ENCODE results near the gene VAMP5. TPM values are rescaled to one million over a fixed set of nuclear protein-coding genes. Genes with fewer than 3 reads are reported as not detected.
"Not testable (repeated sequence)": the region's sequence is repeated elsewhere in the genome, so short reads cannot be mapped to it uniquely, and the experiment has no call there.

The VAMP5 gene
- total RNA-seq, 1 donor from 2014 or later, result 31.7 TPM

DNA sequence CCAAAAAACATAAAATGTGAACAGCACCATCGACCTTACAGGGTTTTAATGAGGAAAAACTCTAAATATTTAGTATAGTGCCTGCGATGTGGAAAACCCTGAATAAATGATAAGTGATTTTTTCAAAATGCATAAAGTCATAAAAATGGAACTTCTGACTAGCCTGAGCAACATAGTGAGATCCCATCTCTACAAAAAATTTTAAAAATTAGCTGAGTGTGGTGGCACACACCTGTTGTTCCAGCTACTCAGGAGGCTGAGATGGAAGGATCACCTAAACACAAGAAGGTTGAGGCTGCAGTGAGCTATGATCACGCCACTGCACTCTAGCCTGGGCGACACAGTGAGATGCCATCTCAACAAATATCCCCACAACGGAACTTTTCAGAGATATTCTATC lies 27.1 kb upstream of the VAMP5 start:
- DNase-seq (ENCODE audit: low spot score), result no peak
- Mint-ChIP-seq H3K36me3 (ENCODE audit: low read depth) (peaks cover 20% of the 10 kb centered on the region), H3K27me3 (ENCODE audit: insufficient read depth) (no peaks in the 10 kb centered on the region), H3K9me3 (no peaks in the 10 kb centered on the region), H3K4me3 (no peak overlapping the region), H3K4me1 (ENCODE audit: low read depth) (peaks cover 32% of the 10 kb centered on the region), H3K27ac (no peak overlapping the region)
- intact Hi-C loops (cut with micrococcal nuclease), result no loop called here

DNA sequence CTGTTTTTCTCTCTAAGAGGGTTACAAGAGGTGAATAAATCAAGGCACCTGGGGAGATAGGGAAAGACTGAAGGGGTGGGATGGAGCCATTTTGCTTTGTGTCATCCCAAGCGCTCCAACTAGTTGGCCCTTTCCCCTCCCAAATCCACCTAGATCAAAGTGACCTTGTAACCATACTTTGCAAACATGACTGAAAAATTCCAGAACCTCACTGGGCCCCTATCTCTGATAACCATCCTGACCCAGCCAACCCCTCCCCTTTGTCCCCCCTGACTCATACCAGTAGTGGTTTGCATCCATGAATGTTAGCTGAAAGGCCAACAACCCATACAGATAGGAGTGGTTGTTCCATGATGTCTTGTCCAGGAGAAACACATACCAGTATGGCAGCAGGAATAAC lies 26.1 kb upstream of the VAMP5 start:
- H3K4me1 Mint-ChIP-seq (ENCODE audit: low read depth), result peaks cover 27% of the 10 kb centered on the region
- no peak overlapping the region for H3K4me3 Mint-ChIP-seq
- no peaks in the 10 kb centered on the region for H3K27me3 Mint-ChIP-seq (ENCODE audit: insufficient read depth)
- no peak overlapping the region for H3K27ac Mint-ChIP-seq
- intact Hi-C loops (cut with micrococcal nuclease), result no loop called here
- H3K36me3 Mint-ChIP-seq (ENCODE audit: low read depth), result peaks cover 17% of the 10 kb centered on the region
- no peaks in the 10 kb centered on the region for H3K9me3 Mint-ChIP-seq
- DNase-seq (ENCODE audit: low spot score), result no peak

DNA sequence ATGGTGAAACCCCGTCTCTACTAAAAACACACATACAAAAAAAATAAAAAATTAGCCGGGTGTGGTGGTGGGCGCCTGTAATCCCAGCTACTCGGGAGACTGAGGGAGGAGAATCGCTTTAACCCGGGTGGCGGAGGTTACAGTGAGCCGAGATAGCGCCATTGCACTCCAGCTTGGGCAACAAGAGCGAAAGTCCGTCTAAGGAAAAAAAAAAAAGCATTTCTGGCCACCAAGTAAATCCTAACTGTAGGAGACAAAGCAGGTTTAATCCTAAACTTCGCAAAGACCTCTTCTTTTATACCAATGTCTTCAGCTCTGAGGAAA lies 23.9 kb upstream of the VAMP5 start:
- not testable (repeated sequence) for DNase-seq (ENCODE audit: low spot score); H3K27me3 Mint-ChIP-seq (ENCODE audit: insufficient read depth); H3K36me3 Mint-ChIP-seq (ENCODE audit: low read depth); H3K9me3 Mint-ChIP-seq
- intact Hi-C loops (cut with micrococcal nuclease), result loop anchor here (2.0 kb wide), 1 partner anchor 56 kb away; the partner anchor contains the start of gene USP39
- H3K4me1 Mint-ChIP-seq (ENCODE audit: low read depth), result peaks cover 36% of the 10 kb centered on the region
- peak overlapping the region; percentile 94 for H3K4me3 Mint-ChIP-seq
- H3K27ac Mint-ChIP-seq, result peak overlapping the region; percentile 81

DNA sequence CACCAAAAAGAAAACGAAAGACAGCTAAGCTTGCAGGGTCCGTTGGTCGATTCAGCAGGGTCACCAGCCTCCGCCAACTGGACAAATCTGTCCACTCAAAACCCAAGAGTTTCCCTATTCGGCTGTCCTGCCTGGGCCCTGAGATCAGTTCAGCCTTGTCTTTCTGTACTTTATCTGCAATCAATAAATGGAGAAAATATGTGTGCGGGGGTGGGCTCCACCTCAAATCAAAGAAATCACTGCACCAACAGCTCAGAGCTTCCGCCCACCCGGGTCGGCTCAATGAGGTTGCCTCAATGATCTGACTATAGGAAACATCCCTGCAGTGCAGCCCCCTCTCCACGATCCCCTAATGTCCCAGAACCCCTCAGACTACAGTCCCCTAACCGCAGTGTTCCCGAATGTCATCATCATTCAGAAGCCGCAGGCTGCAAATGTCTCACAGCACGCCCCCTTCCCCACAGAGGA lies 23.4 kb upstream of the VAMP5 start:
- no peak for DNase-seq (ENCODE audit: low spot score)
- intact Hi-C loops (cut with micrococcal nuclease), result loop anchor here (1.0 to 2.0 kb wide), 7 partner anchors 17 to 207 kb away; partner anchors contain the start of genes ELMOD3, MAT2A, RETSAT and RNF181
- no peaks in the 10 kb centered on the region for H3K27me3 Mint-ChIP-seq (ENCODE audit: insufficient read depth)

DNA sequence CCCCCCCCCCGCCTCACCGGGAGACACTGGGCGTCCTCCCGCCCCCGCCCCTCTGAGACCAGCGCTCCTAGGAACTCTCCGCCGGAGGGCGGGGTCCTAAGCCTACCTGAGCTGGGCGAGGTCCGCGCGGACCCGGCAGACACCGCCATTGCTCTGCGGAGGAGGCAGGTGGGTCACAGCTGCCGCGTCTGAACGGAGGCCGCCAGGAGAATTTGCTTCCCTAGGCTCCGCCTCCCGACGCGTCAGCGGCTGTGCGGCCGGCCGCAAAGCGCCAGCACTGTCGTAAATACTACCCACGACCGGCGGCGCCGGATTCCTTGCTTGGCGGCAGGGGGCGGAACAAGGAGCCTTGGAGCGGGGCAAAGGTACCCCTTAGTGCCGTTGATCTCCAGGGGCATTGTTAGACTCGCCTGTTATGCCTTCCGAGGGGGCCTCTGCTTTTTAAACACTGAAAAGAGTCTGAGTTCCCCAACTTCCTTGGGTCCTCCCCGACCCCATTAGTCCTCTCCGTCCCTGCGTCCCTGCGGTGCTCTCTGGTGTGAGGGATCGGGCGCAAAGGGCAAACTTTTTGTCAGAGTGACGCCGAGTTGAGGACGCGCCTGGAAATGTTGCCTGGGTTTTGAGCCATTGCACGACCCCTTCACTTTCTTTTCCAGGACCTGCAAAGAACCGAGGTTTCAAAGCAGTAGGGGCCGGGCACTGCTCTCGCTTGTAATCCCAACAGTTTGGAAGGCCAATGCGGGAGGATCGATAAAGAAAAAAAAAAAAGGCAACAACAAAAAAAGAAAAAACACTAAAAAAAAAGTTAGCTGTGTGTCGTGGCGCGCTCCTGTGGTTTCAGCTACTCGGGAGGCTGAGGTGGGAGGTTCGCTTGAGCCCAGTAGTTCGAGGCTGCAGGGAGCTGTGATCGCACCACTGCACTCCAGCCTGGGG lies 22.7 kb upstream of the VAMP5 start, which contains the start of gene GGCX:
Gene GGCX (minus strand): TSS at position 214 of the 933 bp plus-strand sequence. CDS start 65 bp downstream, at position 149.
- Mint-ChIP-seq H3K9me3 (no peaks in the 10 kb centered on the region), H3K4me3 (peak within 1 kb of the TSS; percentile 94), H3K27me3 (ENCODE audit: insufficient read depth) (no peaks in the 10 kb centered on the region), H3K36me3 (ENCODE audit: low read depth) (peaks cover 5% of the 10 kb centered on the region), H3K4me1 (ENCODE audit: low read depth) (peaks cover 36% of the 10 kb centered on the region), H3K27ac (peak within 1 kb of the TSS; percentile 81)
- peak; percentile 88 for DNase-seq (ENCODE audit: low spot score)
- intact Hi-C loops (cut with micrococcal nuclease), result loop anchor here (1.0 to 2.0 kb wide), 7 partner anchors 17 to 207 kb away; partner anchors contain the start of genes ELMOD3, MAT2A, RETSAT and RNF181

More for the DNA sequence above, 23.4 kb upstream of the VAMP5 start:
- Mint-ChIP-seq H3K36me3 (ENCODE audit: low read depth) (peaks cover 8% of the 10 kb centered on the region), H3K4me1 (ENCODE audit: low read depth) (peaks cover 36% of the 10 kb centered on the region), H3K27ac (peak overlapping the region; percentile 81), H3K4me3 (peak overlapping the region; percentile 94), H3K9me3 (no peaks in the 10 kb centered on the region)

DNA sequence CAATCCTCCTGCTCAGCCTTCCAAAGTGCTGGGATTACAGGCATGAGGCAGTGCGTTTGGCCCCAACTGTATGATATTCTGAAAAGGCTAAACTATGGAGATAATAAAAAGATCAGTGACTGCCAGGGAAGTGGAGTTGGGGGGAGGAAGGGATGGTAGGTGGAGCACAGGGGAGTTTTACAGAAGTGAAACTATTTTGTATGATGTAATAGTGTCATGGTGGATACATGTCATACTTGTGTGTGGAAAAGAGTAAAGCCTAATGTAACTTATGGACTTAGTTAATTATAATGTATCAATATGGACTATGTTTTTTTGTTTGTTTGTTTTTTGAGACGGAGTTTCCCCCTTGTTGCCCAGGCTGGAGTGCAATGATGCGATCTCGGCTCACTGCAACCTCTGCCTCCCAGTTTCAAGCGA lies 20.1 kb upstream of the VAMP5 start:
- Mint-ChIP-seq H3K27me3 (ENCODE audit: insufficient read depth) (peaks cover 3% of the 10 kb centered on the region), H3K36me3 (ENCODE audit: low read depth) (no peaks in the 10 kb centered on the region), H3K9me3 (no peaks in the 10 kb centered on the region), H3K4me3 (no peak overlapping the region), H3K27ac (no peak overlapping the region), H3K4me1 (ENCODE audit: low read depth) (peaks cover 27% of the 10 kb centered on the region)
- intact Hi-C loops (cut with micrococcal nuclease), result no loop called here
- DNase-seq (ENCODE audit: low spot score), result no peak

DNA sequence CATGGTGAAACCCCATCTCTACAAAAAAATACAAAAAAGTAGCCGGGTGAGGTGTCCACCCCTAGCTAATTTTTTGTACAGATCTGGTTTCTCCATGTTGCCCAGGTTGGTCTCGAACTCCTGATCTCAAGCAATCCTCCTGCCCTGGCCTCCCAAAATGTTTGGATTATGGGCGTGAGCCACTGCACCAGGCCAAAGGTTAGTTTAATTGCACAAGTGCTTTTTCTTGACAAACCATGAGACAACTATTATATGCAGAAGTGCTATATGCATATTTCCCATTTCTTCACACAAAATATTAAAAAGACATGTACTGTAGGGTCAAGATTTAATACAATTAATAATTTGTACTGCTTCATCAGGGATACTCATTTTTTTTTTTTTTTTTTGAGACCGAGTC lies 18.0 kb upstream of the VAMP5 start:
- Mint-ChIP-seq H3K36me3 (ENCODE audit: low read depth) (no peaks in the 10 kb centered on the region), H3K4me1 (ENCODE audit: low read depth) (peaks cover 9% of the 10 kb centered on the region)

DNA sequence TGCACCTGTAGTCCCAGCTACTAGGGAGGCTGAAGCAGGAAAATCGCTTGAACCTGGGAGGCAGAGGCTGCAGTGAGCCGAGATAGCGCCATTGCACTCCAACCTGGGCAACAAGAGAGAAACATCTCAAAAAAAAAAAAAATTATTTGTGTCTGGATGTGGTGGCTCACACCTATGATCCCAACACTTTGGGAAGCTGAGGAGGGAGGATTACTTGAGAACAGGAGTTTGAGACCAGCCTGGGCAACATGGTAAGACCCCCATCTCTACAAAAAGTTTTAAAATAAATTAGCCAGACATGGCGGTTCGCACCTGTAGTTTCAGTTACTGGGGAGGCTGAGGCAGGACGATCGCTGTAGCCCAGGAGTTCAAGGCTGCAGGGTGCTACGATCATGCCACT lies 8.5 kb upstream of the VAMP5 start:
- Mint-ChIP-seq H3K27ac (no peak overlapping the region), H3K27me3 (ENCODE audit: insufficient read depth) (peaks cover 13% of the 10 kb centered on the region), H3K4me3 (no peak overlapping the region), H3K36me3 (ENCODE audit: low read depth) (peaks cover 7% of the 10 kb centered on the region), H3K9me3 (no peaks in the 10 kb centered on the region), H3K4me1 (ENCODE audit: low read depth) (peaks cover 35% of the 10 kb centered on the region)
- no peak for DNase-seq (ENCODE audit: low spot score)
- intact Hi-C loops (cut with micrococcal nuclease), result no loop called here

More for the DNA sequence above, 18.0 kb upstream of the VAMP5 start:
- Mint-ChIP-seq H3K27ac (no peak overlapping the region), H3K4me3 (no peak overlapping the region), H3K27me3 (ENCODE audit: insufficient read depth) (peaks cover 17% of the 10 kb centered on the region), H3K9me3 (no peaks in the 10 kb centered on the region)
- DNase-seq (ENCODE audit: low spot score), result no peak
- intact Hi-C loops (cut with micrococcal nuclease), result no loop called here

DNA sequence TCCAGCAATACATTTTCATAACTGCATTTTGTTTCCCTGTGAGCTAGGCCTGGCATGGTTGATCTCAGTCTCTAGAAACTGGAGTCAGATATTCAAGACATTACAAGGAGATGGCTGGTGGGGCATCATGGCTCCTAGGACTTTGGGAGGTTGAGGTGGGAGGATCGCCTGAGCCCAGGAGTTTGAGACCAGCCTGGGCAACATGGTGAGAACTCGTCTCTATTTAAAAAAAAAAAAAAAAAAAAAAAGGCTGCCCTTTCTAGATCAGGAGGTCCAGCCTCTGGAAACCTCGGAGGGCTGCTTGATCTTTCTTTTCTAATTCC lies 7.2 kb upstream of the VAMP5 start:
- no peaks in the 10 kb centered on the region for H3K9me3 Mint-ChIP-seq
- intact Hi-C loops (cut with micrococcal nuclease), result no loop called here
- H3K27ac Mint-ChIP-seq, result peak overlapping the region; percentile 86
- peak overlapping the region; percentile 91 for H3K4me3 Mint-ChIP-seq
- no peak for DNase-seq (ENCODE audit: low spot score)
- H3K4me1 Mint-ChIP-seq (ENCODE audit: low read depth), result peaks cover 35% of the 10 kb centered on the region
- H3K27me3 Mint-ChIP-seq (ENCODE audit: insufficient read depth), result peaks cover 6% of the 10 kb centered on the region
- H3K36me3 Mint-ChIP-seq (ENCODE audit: low read depth), result peaks cover 14% of the 10 kb centered on the region

DNA sequence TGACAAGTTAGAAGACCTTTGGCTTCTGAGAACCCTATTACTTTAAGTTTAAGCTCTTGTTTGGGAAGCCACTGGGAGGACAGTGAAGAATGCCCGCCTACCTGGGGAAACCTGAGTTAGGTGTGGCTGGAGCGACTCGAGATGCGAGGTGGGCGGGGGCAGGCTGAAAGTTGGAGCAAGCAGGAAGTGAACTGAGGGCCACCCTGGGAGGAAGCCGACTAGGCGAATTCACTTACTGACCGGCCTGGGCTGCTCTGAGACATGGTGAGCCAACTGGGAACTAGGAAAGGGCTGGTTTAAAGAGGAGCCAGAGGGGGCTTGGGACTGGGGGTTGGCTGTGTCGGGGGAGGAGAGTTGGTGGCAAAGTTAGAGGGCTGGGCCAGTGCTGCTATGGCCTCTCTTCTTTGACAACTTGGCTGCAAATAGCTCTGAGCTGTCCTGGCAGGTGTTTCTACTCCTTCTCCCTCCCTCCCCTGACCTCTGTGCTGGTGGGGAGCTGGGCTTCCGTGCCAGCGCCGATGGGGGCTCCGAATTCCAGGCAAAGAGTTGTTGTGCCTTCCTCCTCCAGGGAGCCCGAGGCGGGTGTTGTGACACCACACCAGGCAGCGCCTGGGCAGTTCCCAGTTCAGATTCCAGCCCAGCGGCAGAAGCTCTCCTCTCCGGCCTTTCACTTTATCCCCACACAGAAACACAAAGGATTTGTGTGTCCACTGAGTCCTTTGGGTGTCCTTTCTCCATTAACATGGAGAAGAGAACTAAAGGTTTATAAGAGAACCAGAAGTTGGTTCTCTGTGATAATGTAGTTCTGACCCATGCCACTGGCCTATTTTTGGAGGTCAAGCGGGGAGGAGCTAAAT lies 6.6 kb upstream of the VAMP5 start, which contains the start of gene VAMP8:
Gene VAMP8 (plus strand): TSS at position 201 of the 857 bp plus-strand sequence. CDS start 61 bp downstream, at position 262.
- Mint-ChIP-seq H3K9me3 (no peaks in the 10 kb centered on the region), H3K27ac (peak within 1 kb of the TSS; percentile 86), H3K36me3 (ENCODE audit: low read depth) (peaks cover 17% of the 10 kb centered on the region), H3K27me3 (ENCODE audit: insufficient read depth) (peaks cover 3% of the 10 kb centered on the region), H3K4me3 (peak within 1 kb of the TSS; percentile 91), H3K4me1 (ENCODE audit: low read depth) (peaks cover 35% of the 10 kb centered on the region)
- intact Hi-C loops (cut with micrococcal nuclease), result loop anchor here (1.0 to 2.0 kb wide), 2 partner anchors 16 to 17 kb away; partner anchors contain the start of genes GGCX and RNF181
- DNase-seq (ENCODE audit: low spot score), result peak; percentile 52

DNA sequence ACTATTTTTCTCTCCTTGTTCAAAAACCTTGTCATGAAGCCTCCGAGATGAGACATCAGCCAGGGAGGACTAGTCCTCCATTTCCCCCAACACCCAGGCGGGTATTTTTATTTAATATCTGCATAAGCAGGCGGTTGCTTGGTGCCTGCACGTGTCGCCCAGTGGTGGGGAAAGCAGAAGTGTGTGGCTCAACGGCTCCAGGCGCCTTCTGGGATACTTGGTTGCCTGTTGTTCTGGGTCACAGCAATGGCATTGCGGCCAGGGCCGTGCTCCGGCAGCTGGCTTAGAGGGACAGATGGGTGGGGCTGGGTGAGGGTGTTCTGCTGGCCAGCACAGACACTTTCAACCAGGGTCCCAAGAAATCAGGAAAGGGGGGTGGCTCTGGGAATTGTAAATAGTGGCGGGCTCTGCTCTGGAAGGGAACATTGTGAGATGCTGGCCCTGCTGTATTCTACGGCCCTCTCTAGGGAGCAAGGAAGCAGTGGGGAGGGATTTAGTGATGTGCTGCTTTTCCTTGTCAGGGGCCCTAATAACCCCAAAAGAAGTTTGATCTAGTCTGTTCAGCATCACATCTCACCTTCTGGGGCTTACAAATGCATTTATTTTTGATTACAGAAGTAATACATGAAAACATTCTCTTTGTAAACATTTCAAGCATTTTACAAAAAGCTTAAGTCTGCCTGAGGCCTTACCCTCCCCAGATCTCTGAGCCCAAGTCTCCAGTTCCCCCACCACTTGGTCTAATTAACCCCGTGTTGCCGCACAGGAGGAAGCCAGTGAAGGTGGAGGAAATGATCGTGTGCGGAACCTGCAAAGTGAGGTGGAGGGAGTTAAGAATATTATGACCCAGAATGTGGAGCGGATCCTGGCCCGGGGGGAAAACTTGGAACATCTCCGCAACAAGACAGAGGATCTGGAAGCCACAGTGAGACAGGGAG lies 5.7 kb upstream of the VAMP5 start:
- Mint-ChIP-seq H3K27me3 (ENCODE audit: insufficient read depth) (no peaks in the 10 kb centered on the region), H3K36me3 (ENCODE audit: low read depth) (peaks cover 19% of the 10 kb centered on the region), H3K9me3 (no peaks in the 10 kb centered on the region), H3K27ac (peak overlapping the region; percentile 86), H3K4me1 (ENCODE audit: low read depth) (peaks cover 39% of the 10 kb centered on the region), H3K4me3 (peak overlapping the region; percentile 91)
- intact Hi-C loops (cut with micrococcal nuclease), result loop anchor here (1.0 to 2.0 kb wide), 2 partner anchors 16 to 17 kb away; partner anchors contain the start of genes GGCX and RNF181
- no peak for DNase-seq (ENCODE audit: low spot score)

Measured in activated T-helper 1 cell treated with anti-CD3 and anti-CD28 coated beads, Interleukin-12 subunit alpha, Interleukin-12 subunit beta, Interleukin-2, Interleukin-4 antibody, amounts not matched to agents 30 ng/mL and 10 ng/mL and 1 ng/mL, durations not matched to agents 14 hours and 24 hours and 36 hours (primary cell).